DND-41 (cell line): Measurements from ENCODE around the gene PCDH8.

ENCODE experiments used
- ATAC-seq: fragments of 200-7000 bp; cut with Tn5 transposase; 3 replicates; pipeline ENCODE4 v1.9.1; 2021; ENCODE audit warnings: low read depth; ENCODE audit not compliant: insufficient read depth
- DNase-seq: peaks from one replicate; pipeline ENCODE4 v3.0.0-alpha.2; 2020
- H2AFZ ChIP-seq: 2 replicates; pipeline ENCODE4 v1.6.0; 2012; ENCODE audit warnings: low read depth, low read length
- H3K27ac ChIP-seq: 2 replicates; pipeline ENCODE4 v1.5.1; 2012; ENCODE audit warnings: low read length, inconsistent platforms
- H3K27me3 ChIP-seq: fragments of 200-600 bp; sonication (generic); 2 replicates; pipeline ENCODE4 v1.6.0; 2012; ENCODE audit warnings: low read length, mild to moderate bottlenecking, inconsistent platforms; ENCODE audit not compliant: insufficient read depth, poor library complexity
- H3K36me3 ChIP-seq: 2 replicates; pipeline ENCODE4 v1.5.1; 2012; ENCODE audit warnings: low read length, inconsistent platforms; ENCODE audit not compliant: insufficient read depth
- H3K4me1 ChIP-seq: 2 replicates; pipeline ENCODE4 v1.5.1; 2012; ENCODE audit warnings: mild to moderate bottlenecking, low read length; ENCODE audit not compliant: insufficient read depth
- H3K4me2 ChIP-seq: 2 replicates; pipeline ENCODE4 v1.6.0; 2012; ENCODE audit warnings: mild to moderate bottlenecking, moderate library complexity, low read length, inconsistent platforms; ENCODE audit not compliant: insufficient read depth
- H3K4me3 ChIP-seq, 2 experiments: fragments of 200-600 bp in 1 of 2; shearing (Covaris generic) in 1 of 2; 2 replicates each; pipeline ENCODE4 v1.5.1; 2012 to 2016; ENCODE audit warnings: inconsistent platforms in 2 of 2, low read length in 2 of 2, mild to moderate bottlenecking in 2 of 2, low read depth in 1 of 2, moderate library complexity in 1 of 2
- H3K79me2 ChIP-seq: 2 replicates; pipeline ENCODE4 v1.6.0; 2012; ENCODE audit warnings: low read length, inconsistent platforms; ENCODE audit not compliant: insufficient read depth
- H3K9ac ChIP-seq: 2 replicates; pipeline ENCODE4 v1.6.0; 2012; ENCODE audit warnings: low read depth, mild to moderate bottlenecking, inconsistent platforms, low read length, moderate library complexity
- H3K9me3 ChIP-seq: 2 replicates; pipeline ENCODE4 v1.5.1; 2012; ENCODE audit warnings: low read length, moderate library complexity, mild to moderate bottlenecking, inconsistent platforms; ENCODE audit not compliant: insufficient read depth, severe bottlenecking
- H4K20me1 ChIP-seq: 2 replicates; pipeline ENCODE4 v1.6.0; 2012; ENCODE audit warnings: low read length; ENCODE audit not compliant: insufficient read depth
- EZH2 ChIP-seq: IDR thresholded peaks from 3 replicates; pipeline ENCODE4 v1.6.1; 2012; ENCODE audit warnings: borderline replicate concordance, low read depth, mild to moderate bottlenecking, moderate library complexity, low read length, inconsistent platforms; ENCODE audit not compliant: severe bottlenecking
- TF ChIP-seq, protein P1 (sequence below): IDR thresholded peaks from 2 replicates; pipeline ENCODE4 v1.5.1; 2012; ENCODE audit warnings: borderline replicate concordance, low read length, moderate library complexity, mild to moderate bottlenecking; ENCODE audit not compliant: poor library complexity, severe bottlenecking; ENCODE audit errors: extremely low read depth

PCDH8 gene

DNA sequence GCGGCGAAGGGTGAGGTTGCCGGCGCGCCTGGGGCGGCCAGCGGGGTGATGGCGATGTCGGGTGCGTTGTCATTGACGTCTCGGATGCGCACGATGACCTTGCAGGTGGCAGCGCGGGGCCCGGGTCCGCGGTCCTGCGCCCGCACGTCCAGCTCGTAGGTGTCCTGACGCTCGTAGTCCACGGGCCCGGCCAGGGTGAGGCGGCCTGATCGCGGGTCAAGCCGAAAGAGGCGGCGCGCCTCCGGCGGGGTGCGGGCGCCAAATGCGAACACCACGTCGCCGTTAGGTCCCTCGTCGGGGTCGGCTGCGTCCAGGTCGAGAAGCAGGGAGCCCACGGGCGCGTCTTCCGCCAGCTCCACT, 1.1 kb downstream of the PCDH8 start:
- Histone ChIP-seq H3K4me2 (no peak overlapping the region), H4K20me1 (no peaks in the 10 kb centered on the region), H3K9ac (no peak overlapping the region), H3K36me3 (no peaks in the 10 kb centered on the region), H3K4me1 (peaks cover 4% of the 10 kb centered on the region; the same call in 1 of the 2 replicates), H3K4me3 (no peak overlapping the region), H3K27ac (no peak overlapping the region), H2AFZ (no peak overlapping the region), H3K27me3 (no peaks in the 10 kb centered on the region), H3K79me2 (no peaks in the 10 kb centered on the region), H3K9me3 (peaks cover 6% of the 10 kb centered on the region)
- TF ChIP-seq EZH2 = no peak
- TF ChIP-seq, protein P1, sequence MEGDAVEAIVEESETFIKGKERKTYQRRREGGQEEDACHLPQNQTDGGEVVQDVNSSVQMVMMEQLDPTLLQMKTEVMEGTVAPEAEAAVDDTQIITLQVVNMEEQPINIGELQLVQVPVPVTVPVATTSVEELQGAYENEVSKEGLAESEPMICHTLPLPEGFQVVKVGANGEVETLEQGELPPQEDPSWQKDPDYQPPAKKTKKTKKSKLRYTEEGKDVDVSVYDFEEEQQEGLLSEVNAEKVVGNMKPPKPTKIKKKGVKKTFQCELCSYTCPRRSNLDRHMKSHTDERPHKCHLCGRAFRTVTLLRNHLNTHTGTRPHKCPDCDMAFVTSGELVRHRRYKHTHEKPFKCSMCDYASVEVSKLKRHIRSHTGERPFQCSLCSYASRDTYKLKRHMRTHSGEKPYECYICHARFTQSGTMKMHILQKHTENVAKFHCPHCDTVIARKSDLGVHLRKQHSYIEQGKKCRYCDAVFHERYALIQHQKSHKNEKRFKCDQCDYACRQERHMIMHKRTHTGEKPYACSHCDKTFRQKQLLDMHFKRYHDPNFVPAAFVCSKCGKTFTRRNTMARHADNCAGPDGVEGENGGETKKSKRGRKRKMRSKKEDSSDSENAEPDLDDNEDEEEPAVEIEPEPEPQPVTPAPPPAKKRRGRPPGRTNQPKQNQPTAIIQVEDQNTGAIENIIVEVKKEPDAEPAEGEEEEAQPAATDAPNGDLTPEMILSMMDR = no peak
- ATAC-seq = no peak
- DNase-seq = no peak

DNA sequence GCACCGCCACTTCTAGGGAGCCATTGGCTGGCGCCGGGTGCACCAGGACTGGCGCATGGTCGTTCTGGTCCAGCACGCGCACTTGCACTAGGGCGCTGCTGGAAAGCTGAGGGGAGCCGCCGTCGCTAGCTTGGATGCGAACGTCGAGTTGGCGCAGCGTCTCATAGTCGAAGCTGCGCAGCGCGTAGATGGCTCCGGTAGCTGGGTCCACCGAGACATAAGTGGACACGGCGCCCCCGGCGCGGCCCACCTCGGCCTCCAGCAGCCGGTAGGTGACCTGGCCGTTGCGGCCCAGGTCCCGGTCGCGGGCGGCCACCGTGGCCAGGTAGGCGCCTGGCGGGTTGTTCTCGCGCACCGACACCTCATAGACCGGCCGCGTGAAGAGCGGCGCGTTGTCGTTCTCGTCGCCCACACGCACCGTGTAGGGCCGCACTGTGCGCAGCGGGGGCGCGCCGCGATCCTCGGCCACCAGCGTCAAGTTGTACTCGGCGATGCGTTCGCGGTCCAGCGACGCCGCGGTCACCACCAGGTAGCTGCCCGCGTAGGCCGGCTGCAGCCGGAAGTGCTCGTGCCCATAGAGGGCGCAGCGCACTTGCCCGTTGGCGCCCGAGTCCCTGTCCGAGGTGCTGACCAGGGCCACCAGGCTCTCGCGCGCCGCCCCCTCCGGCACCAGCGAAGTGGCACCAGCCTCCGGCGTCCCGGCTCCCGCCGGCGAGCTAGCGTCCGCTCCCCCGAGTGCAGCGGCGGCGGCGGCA, 1.7 kb downstream of the PCDH8 start:
- H3K4me2 ChIP-seq = no peak overlapping the region

DNA sequence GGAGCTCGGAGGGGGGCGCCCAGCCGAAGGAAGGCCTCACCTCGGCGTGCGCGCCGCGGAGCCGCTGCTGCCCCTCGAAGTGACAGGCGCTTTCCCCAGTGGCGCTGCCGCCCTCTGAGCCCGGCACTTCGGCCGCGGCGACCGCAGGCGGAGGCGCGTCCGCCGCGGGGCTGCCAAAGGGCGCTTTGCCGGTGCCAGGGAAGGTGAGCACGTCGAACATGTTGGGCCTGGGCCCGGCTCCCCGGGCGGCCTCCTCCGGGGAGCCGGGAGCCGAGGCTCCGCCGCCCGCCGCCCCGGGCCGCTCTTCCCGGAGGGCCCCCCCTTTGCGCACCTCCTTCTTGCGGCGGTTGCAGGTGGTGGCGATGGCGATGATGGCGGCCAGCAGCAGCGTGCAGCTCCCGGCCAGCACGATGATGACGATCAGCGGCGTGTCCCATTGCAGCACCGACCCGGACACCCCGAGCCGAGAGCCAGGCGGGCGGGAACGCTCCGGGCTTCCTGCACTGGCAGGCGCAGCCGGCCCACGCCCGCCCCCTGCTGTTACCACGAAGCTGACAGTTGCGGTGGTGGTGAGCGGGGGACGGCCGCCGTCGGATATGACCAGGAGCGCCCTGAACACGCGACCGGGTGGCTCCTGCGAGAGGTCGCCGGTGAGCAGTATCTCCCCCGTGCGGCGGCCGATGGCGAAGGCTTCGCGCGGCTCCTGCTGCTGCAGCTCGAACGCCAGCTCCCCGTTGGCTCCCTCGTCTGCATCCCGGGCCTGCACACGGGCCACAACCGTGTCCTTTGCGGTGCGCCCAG, 2.5 kb downstream of the PCDH8 start:
- Histone ChIP-seq H4K20me1 (no peaks in the 10 kb centered on the region), H3K27ac (no peak overlapping the region), H3K4me3 (no peak overlapping the region), H3K9me3 (peaks cover 6% of the 10 kb centered on the region), H3K4me2 (no peak overlapping the region), H3K27me3 (no peaks in the 10 kb centered on the region), H3K79me2 (no peaks in the 10 kb centered on the region), H2AFZ (no peak overlapping the region), H3K9ac (no peak overlapping the region), H3K4me1 (no peaks in the 10 kb centered on the region), H3K36me3 (no peaks in the 10 kb centered on the region)
- TF ChIP-seq EZH2 = no peak
- TF ChIP-seq, protein P1 = no peak
- no peak for ATAC-seq
- no peak for DNase-seq

More for the DNA sequence above, 1.7 kb downstream of the PCDH8 start:
- TF ChIP-seq EZH2 = no peak
- TF ChIP-seq, protein P1 = no peak
- Histone ChIP-seq H3K9me3 (peaks cover 6% of the 10 kb centered on the region), H3K9ac (no peak overlapping the region), H3K27me3 (no peaks in the 10 kb centered on the region), H3K4me1 (no peaks in the 10 kb centered on the region), H4K20me1 (no peaks in the 10 kb centered on the region), H2AFZ (no peak overlapping the region), H3K4me3 (no peak overlapping the region), H3K27ac (no peak overlapping the region), H3K36me3 (no peaks in the 10 kb centered on the region), H3K79me2 (no peaks in the 10 kb centered on the region)
- DNase-seq = no peak
- no peak for ATAC-seq
